Ectodermal cell (in vitro differentiated cells): Measurements from ENCODE around the gene RGS7.

ENCODE experiments used
- H3K27ac ChIP-seq: 2 replicates; pipeline ENCODE4 v1.7.0; 2013; ENCODE audit warnings: mild to moderate bottlenecking, low read depth, low read length; ENCODE audit not compliant: insufficient read depth, poor library complexity, severe bottlenecking
- H3K27me3 ChIP-seq: 2 replicates; pipeline ENCODE4 v1.7.0; 2013; ENCODE audit warnings: mild to moderate bottlenecking, low read length; ENCODE audit not compliant: insufficient read depth, control insufficient read depth, poor library complexity, severe bottlenecking
- H3K36me3 ChIP-seq: one replicate; pipeline ENCODE4 v1.7.0; 2013; ENCODE audit warnings: low read length; ENCODE audit not compliant: control insufficient read depth, insufficient read depth
- H3K4me1 ChIP-seq: one replicate; pipeline ENCODE4 v1.7.0; 2013; ENCODE audit warnings: low read length; ENCODE audit not compliant: control insufficient read depth, insufficient read depth
- H3K4me3 ChIP-seq: 2 replicates; pipeline ENCODE4 v1.7.0; 2013; ENCODE audit warnings: low read depth, low read length, control low read depth; ENCODE audit not compliant: insufficient read depth
- H3K9me3 ChIP-seq: 2 replicates; pipeline ENCODE4 v1.7.0; 2013; ENCODE audit warnings: mild to moderate bottlenecking, low read length, moderate library complexity; ENCODE audit not compliant: control insufficient read depth
- WGBS, 2 experiments: methylation state at CpG; one replicate each; pipeline ENCODE4 v1.1.7; 2013; ENCODE audit warnings: missing lambda C conversion rate in 2 of 2; 5-methylcytosine and 5-hydroxymethylcytosine counted together

RGS7 gene

DNA sequence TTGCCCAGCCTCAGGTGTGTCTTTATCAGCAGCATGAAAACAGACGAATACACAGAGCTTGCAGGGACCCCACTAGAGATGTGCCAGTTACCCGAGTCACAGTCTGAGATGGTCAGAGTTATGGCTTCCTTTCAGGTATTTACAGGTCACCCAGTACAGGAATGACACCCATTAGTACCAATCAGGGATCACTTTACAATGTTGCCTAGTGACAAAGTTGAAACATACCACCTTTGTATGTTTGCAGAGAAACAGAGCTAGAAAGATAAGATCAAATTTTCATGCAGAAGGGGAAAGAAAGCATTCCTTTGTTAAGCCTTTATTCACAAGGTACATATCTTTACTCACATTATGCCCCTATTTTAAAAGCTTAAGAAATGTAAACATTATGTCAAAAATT is 137.6 kb downstream of the RGS7 start:
- 92 to 93% methylated on average over 2 of the region's 2 CpGs for WGBS, 2 experiments
- no peaks in the 10 kb centered on the region for H3K4me1 ChIP-seq
- H3K9me3 ChIP-seq, result no peaks in the 10 kb centered on the region
- no peaks in the 10 kb centered on the region for H3K27me3 ChIP-seq
- no peaks in the 10 kb centered on the region for H3K36me3 ChIP-seq
- no peak overlapping the region for H3K27ac ChIP-seq
- H3K4me3 ChIP-seq, result no peak overlapping the region

DNA sequence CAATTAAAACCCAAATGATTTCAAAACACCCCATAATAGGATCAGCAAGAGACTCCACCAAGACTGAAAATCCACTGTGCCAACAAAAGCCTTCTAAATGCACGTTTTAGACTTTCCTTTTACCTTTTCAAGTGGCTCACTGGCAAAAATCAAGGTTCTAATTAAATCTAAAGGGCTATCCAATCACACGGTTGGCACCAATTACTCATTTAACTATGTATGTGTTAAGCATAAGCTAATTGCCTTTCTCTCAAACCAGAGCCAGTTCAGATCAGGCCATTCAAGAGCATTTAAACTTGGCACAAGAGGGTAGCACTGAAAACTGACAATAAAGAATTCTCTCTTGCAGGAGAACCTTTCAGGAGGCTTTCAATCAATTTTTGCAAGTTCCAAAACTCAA is 139.5 kb downstream of the RGS7 start:
- H3K36me3 ChIP-seq, result no peaks in the 10 kb centered on the region
- H3K4me3 ChIP-seq, result no peak overlapping the region
- H3K9me3 ChIP-seq, result no peaks in the 10 kb centered on the region
- 80 to 92% methylated on average over 1 to 2 of the region's 2 CpGs for WGBS, 2 experiments
- H3K27me3 ChIP-seq, result no peaks in the 10 kb centered on the region
- no peak overlapping the region for H3K27ac ChIP-seq
- no peaks in the 10 kb centered on the region for H3K4me1 ChIP-seq

DNA sequence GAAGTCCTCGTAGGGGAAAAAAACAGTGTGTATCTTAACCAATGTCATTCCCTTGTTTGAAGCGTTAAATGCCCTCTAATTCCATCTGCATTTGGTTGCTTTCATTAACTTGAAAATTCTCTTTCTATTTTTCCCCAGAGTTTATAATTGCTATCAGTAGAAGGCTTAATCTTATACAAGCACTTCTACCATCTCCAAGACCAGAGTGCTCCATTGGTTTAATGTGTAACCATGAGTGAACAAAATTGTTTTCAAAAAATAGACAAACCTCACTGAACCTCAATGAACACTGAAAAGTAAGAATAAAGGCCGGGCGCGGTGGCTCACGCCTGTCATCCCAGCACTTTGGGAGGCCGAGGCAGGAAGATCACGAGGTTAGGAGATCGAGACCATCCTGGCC is 141.3 kb downstream of the RGS7 start:
- Histone ChIP-seq H3K4me3 (no peak overlapping the region), H3K27me3 (no peaks in the 10 kb centered on the region), H3K4me1 (no peaks in the 10 kb centered on the region), H3K36me3 (no peaks in the 10 kb centered on the region), H3K9me3 (no peaks in the 10 kb centered on the region), H3K27ac (no peak overlapping the region)
- WGBS, 2 experiments, result 95 to 96% methylated on average over 9 of the region's 9 CpGs

GRCh38 chr1:241215203-241215602 is 141.8 kb downstream of the RGS7 start:
- Histone ChIP-seq H3K4me1 (no peaks in the 10 kb centered on the region), H3K9me3 (no peaks in the 10 kb centered on the region), H3K27me3 (no peaks in the 10 kb centered on the region), H3K27ac (no peak overlapping the region), H3K36me3 (no peaks in the 10 kb centered on the region), H3K4me3 (no peak overlapping the region)
- WGBS, 2 experiments, result 91 to 92% methylated on average over 4 of the region's 4 CpGs

GRCh38 chr1:241213139-241213538 is 143.9 kb downstream of the RGS7 start:
- 90 to 94% methylated on average over 8 of the region's 8 CpGs for WGBS, 2 experiments
- Histone ChIP-seq H3K36me3 (no peaks in the 10 kb centered on the region), H3K27me3 (no peaks in the 10 kb centered on the region), H3K4me1 (no peaks in the 10 kb centered on the region), H3K4me3 (no peak overlapping the region), H3K27ac (no peak overlapping the region), H3K9me3 (no peaks in the 10 kb centered on the region)

- no peak overlapping the region for H3K27ac ChIP-seq
These were observed 144.4 kb downstream of the RGS7 start for GRCh38 chr1:241212628-241213027.

GRCh38 chr1:241208910-241209379 is 148.1 kb downstream of the RGS7 start:
- H3K4me1 ChIP-seq, result no peaks in the 10 kb centered on the region
- WGBS, 2 experiments, result 92 to 98% methylated on average over 5 of the region's 7 CpGs
- no peaks in the 10 kb centered on the region for H3K27me3 ChIP-seq
- no peaks in the 10 kb centered on the region for H3K36me3 ChIP-seq
- no peak overlapping the region for H3K4me3 ChIP-seq
- H3K9me3 ChIP-seq, result no peaks in the 10 kb centered on the region
- no peak overlapping the region for H3K27ac ChIP-seq

More at GRCh38 chr1:241212628-241213027, 144.4 kb downstream of the RGS7 start:
- H3K36me3 ChIP-seq, result no peaks in the 10 kb centered on the region
- H3K9me3 ChIP-seq, result no peaks in the 10 kb centered on the region
- H3K4me3 ChIP-seq, result no peak overlapping the region
- WGBS, 2 experiments, result 94 to 95% methylated on average over 6 of the region's 6 CpGs
- no peaks in the 10 kb centered on the region for H3K4me1 ChIP-seq
- no peaks in the 10 kb centered on the region for H3K27me3 ChIP-seq

- Histone ChIP-seq H3K27me3 (no peaks in the 10 kb centered on the region), H3K4me3 (no peak overlapping the region), H3K4me1 (no peaks in the 10 kb centered on the region), H3K27ac (no peak overlapping the region), H3K36me3 (no peaks in the 10 kb centered on the region), H3K9me3 (no peaks in the 10 kb centered on the region)
- WGBS, 2 experiments, result 87 to 94% methylated on average over 1 of the region's 1 CpG
These were observed 153.2 kb downstream of the RGS7 start for GRCh38 chr1:241203817-241204216.

DNA sequence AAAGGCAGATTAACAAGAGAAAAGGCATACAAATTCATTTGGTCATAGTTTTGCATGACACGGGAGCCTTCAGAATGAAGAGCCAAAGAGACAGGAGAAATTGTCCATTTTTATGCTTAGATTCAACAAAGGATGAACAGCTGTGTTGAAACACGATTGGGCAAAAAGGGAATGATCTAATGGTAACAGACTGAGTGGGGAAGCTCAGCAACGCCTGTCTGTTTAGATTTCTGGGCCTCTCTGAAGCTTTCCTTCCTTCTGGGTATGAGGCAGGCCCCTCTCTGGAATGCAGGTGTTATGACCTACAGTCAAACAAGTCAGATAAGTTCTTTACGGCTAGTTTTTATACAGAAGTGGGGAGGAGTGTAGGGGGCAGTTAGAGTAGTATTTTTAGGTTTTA is 154.6 kb downstream of the RGS7 start:
- H3K27me3 ChIP-seq, result no peaks in the 10 kb centered on the region
- H3K4me1 ChIP-seq, result no peaks in the 10 kb centered on the region
- H3K27ac ChIP-seq, result no peak overlapping the region

DNA sequence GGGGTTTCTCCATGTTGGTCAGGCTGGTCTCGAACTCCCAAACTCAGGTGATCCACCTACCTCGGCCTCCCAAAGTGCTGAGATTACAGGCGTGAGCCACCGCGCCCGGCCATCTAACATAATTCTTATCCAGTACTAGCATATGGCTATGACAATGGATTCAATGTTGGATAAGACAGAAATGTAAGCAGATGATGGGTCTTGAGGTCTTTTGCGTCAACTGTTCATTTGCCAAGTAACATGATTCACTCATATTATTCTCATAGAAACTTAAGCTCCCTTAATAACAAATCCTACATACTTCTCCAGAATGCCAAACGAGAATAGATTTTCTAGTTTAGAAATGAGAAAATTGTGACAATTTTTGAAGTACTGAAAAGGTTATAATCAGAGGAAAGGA is 170.3 kb downstream of the RGS7 start:
- WGBS, 2 experiments, result 83 to 86% methylated on average over 7 to 8 of the region's 8 CpGs
- no peak overlapping the region for H3K27ac ChIP-seq
- H3K4me3 ChIP-seq, result no peak overlapping the region

More for the DNA sequence above, 154.6 kb downstream of the RGS7 start:
- no peaks in the 10 kb centered on the region for H3K36me3 ChIP-seq
- H3K9me3 ChIP-seq, result no peaks in the 10 kb centered on the region
- WGBS, 2 experiments, result 55 to 60% methylated on average over 4 of the region's 4 CpGs
- no peak overlapping the region for H3K4me3 ChIP-seq

GRCh38 chr1:241181971-241182370 is 175.0 kb downstream of the RGS7 start:
- 91 to 92% methylated on average over 5 of the region's 5 CpGs for WGBS, 2 experiments
- H3K4me3 ChIP-seq, result no peak overlapping the region

More for the DNA sequence above, 170.3 kb downstream of the RGS7 start:
- Histone ChIP-seq H3K36me3 (no peaks in the 10 kb centered on the region), H3K4me1 (no peaks in the 10 kb centered on the region), H3K27me3 (no peaks in the 10 kb centered on the region), H3K9me3 (no peaks in the 10 kb centered on the region)

More at GRCh38 chr1:241181971-241182370, 175.0 kb downstream of the RGS7 start:
- Histone ChIP-seq H3K27me3 (no peaks in the 10 kb centered on the region), H3K4me1 (no peaks in the 10 kb centered on the region), H3K27ac (no peak overlapping the region), H3K9me3 (no peaks in the 10 kb centered on the region), H3K36me3 (no peaks in the 10 kb centered on the region)
